KMS-11 (cell line): ENCODE data around the gene UGT1A8.

Experiments used
- H2AFZ ChIP-seq: fragments of 200-600 bp; sonication (generic); 2 replicates; pipeline ENCODE4 v1.6.1; 2016; ENCODE audit warnings: antibody characterized with exemption, mixed run types, low read depth
- H3K27ac ChIP-seq: fragments of 200-600 bp; sonication (generic); 2 replicates; pipeline ENCODE4 v1.6.1; 2016; ENCODE audit warnings: mild to moderate bottlenecking, mixed run types
- H3K27me3 ChIP-seq: fragments of 200-600 bp; sonication (generic); 2 replicates; pipeline ENCODE4 v1.6.1; 2017; ENCODE audit warnings: mild to moderate bottlenecking, low read depth, mixed run types, moderate library complexity; ENCODE audit not compliant: insufficient read depth
- H3K36me3 ChIP-seq: fragments of 200-600 bp; sonication (generic); 2 replicates; pipeline ENCODE4 v1.6.1; 2017; ENCODE audit warnings: mild to moderate bottlenecking, mixed run types; ENCODE audit not compliant: insufficient read depth
- H3K4me1 ChIP-seq: fragments of 200-600 bp; sonication (generic); 2 replicates; pipeline ENCODE4 v1.6.1; 2016; ENCODE audit warnings: mild to moderate bottlenecking, low read depth, mixed run types; ENCODE audit not compliant: poor library complexity, severe bottlenecking
- H3K4me2 ChIP-seq: fragments of 200-600 bp; sonication (generic); 2 replicates; pipeline ENCODE4 v1.7.0; 2016; ENCODE audit warnings: mild to moderate bottlenecking, mixed run types
- H3K4me3 ChIP-seq: fragments of 200-600 bp; sonication (generic); IDR thresholded peaks from 2 replicates; pipeline ENCODE4 v1.6.1; 2017; ENCODE audit warnings: low read depth, low read length, mixed read lengths; ENCODE audit not compliant: insufficient read depth
- H3K79me2 ChIP-seq: fragments of 200-600 bp; sonication (generic); 2 replicates; pipeline ENCODE4 v1.6.1; 2016; ENCODE audit warnings: low read depth, mixed run types; ENCODE audit not compliant: insufficient read depth
- H3K9ac ChIP-seq: fragments of 200-600 bp; sonication (generic); 2 replicates; pipeline ENCODE4 v1.6.1; 2016; ENCODE audit warnings: mild to moderate bottlenecking, mixed run types
- H4K20me1 ChIP-seq: fragments of 200-600 bp; sonication (generic); 2 replicates; pipeline ENCODE4 v1.6.1; 2016; ENCODE audit warnings: mild to moderate bottlenecking, mixed run types; ENCODE audit not compliant: insufficient read depth
- TF ChIP-seq, protein P1 (sequence below): fragments of 200-600 bp; sonication (generic); conservative IDR thresholded peaks from 2 replicates; pipeline ENCODE4 v1.6.1; 2017; ENCODE audit warnings: low read depth, mild to moderate bottlenecking, antibody characterized with exemption, low read length, moderate library complexity, mixed read lengths

Gene UGT1A8

DNA sequence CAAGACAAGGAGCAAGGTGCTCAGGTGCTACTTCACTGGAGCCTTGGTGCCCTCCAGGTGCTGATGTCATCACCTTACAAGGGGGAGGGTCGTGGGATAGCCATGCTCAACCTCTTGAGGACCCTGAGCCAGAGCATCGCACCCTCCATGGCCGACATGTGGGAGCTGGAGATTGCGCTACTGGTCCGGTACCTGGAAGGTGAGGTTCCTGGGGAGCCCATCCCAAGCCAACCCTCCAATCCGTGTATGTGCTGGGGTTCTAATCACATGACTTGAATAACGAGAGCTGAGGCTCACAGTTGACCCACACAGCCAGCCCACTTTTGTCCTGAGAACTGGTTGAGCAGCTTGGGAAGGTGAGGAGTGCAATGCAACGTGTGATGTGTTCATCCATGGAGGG, 186.6 kb downstream of the UGT1A8 start:
- TF ChIP-seq, protein P1, sequence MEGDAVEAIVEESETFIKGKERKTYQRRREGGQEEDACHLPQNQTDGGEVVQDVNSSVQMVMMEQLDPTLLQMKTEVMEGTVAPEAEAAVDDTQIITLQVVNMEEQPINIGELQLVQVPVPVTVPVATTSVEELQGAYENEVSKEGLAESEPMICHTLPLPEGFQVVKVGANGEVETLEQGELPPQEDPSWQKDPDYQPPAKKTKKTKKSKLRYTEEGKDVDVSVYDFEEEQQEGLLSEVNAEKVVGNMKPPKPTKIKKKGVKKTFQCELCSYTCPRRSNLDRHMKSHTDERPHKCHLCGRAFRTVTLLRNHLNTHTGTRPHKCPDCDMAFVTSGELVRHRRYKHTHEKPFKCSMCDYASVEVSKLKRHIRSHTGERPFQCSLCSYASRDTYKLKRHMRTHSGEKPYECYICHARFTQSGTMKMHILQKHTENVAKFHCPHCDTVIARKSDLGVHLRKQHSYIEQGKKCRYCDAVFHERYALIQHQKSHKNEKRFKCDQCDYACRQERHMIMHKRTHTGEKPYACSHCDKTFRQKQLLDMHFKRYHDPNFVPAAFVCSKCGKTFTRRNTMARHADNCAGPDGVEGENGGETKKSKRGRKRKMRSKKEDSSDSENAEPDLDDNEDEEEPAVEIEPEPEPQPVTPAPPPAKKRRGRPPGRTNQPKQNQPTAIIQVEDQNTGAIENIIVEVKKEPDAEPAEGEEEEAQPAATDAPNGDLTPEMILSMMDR, result no peak
- Histone ChIP-seq H2AFZ (no peak overlapping the region), H4K20me1 (no peaks in the 10 kb centered on the region), H3K27me3 (no peaks in the 10 kb centered on the region), H3K79me2 (no peaks in the 10 kb centered on the region), H3K4me3 (no peak overlapping the region), H3K27ac (no peak overlapping the region), H3K36me3 (no peaks in the 10 kb centered on the region), H3K4me1 (no peaks in the 10 kb centered on the region), H3K4me2 (no peak overlapping the region), H3K9ac (no peak overlapping the region)

DNA sequence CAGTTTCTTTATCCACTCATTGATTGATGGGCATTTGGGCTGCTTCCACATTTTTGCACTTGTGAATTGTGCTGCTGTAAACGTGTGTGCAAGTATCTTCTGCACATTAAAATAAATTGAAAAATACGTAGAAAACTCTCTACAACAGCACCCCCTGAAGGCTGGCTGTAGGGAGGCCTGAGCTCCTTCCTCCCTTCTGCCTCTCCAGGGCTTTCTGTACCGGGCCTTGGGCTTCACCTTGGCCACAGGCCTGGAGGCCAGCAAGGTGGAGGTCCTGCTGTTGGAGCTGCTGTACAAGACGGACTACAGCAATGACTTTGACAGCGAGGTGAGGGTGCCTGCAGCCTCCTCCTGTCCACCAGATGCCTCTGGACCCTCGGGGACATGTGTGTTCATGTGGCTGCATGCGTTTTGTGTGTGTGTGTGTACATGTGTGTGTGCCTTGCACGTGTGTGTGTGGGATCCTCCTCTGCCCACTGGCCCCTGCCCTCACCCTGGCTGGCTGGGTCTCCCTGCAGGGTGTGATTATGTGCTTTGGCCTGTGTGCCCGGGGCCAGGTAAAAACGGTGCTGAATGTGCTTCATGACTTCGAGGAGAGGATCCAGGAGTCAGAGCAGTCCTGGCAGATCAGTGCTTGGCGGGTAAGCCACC, 189.9 kb downstream of the UGT1A8 start:
- Histone ChIP-seq H3K9ac (no peak overlapping the region), H4K20me1 (no peaks in the 10 kb centered on the region), H3K36me3 (no peaks in the 10 kb centered on the region), H3K27me3 (no peaks in the 10 kb centered on the region), H3K4me2 (no peak overlapping the region), H2AFZ (no peak overlapping the region), H3K27ac (no peak overlapping the region), H3K4me1 (no peaks in the 10 kb centered on the region), H3K4me3 (no peak overlapping the region), H3K79me2 (no peaks in the 10 kb centered on the region)
- TF ChIP-seq, protein P1, result no peak

DNA sequence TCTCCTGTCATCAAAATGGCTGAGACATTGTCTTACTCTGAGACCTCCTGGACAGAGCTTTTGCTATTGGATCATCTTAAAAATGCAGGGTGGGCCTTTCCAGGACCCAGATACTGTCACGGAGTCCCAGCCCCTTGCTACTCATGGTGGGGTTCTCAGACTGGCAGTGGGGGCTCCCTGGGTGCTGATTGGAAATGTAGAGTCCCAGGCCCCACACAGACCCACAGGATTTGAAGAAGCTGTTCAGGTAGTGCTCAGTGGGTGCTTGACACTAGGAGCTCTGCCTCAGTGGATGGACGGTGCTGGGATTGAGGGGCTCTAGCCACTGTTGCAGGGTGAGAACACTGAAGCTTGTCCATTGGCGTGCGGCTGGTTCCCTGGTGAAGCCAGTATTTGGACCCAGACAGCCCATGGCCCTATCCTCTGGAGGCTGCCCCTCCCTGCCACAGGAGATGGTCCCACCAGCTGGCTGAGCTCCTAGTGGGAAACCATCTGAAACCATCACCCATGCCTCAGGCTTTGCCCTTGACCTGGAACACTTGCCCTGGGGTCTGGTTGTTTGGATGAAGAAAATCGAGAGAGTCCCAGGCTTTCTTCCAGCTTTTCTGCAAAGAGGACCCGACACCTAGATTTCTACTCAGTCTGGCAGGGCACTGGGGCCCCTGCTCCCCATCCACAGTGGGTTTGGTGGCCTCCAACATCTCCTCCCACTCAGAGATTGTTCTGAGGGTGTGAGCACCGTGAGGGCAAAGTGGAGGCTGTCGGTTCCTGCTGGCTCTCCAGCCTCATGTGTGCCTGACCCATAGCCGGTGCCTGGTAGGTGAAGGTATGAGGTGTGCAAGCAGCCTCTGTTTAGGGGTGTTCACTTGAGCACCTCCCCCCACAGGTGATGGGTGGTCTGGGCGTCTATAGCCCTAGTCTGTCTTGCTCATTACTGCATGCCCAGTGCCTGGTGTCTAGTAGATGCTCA, 190.8 kb downstream of the UGT1A8 start:
- H2AFZ ChIP-seq, result no peak overlapping the region
- H3K4me3 ChIP-seq, result no peak overlapping the region
- H3K4me2 ChIP-seq, result no peak overlapping the region
- no peaks in the 10 kb centered on the region for H4K20me1 ChIP-seq
- H3K9ac ChIP-seq, result no peak overlapping the region
- H3K79me2 ChIP-seq, result no peaks in the 10 kb centered on the region
- H3K4me1 ChIP-seq, result no peaks in the 10 kb centered on the region
- TF ChIP-seq, protein P1, result no peak
- H3K36me3 ChIP-seq, result no peaks in the 10 kb centered on the region
- H3K27me3 ChIP-seq, result no peaks in the 10 kb centered on the region
- H3K27ac ChIP-seq, result no peak overlapping the region

- H3K9ac ChIP-seq, result no peak overlapping the region
- no peak overlapping the region for H3K27ac ChIP-seq
- H2AFZ ChIP-seq, result no peak overlapping the region
- TF ChIP-seq, protein P1, result no peak
- no peak overlapping the region for H3K4me3 ChIP-seq
- H3K79me2 ChIP-seq, result no peaks in the 10 kb centered on the region
- H3K4me2 ChIP-seq, result no peak overlapping the region
- no peaks in the 10 kb centered on the region for H3K4me1 ChIP-seq
- H3K36me3 ChIP-seq, result no peaks in the 10 kb centered on the region
- no peaks in the 10 kb centered on the region for H4K20me1 ChIP-seq
- H3K27me3 ChIP-seq, result no peaks in the 10 kb centered on the region
These were observed 193.0 kb downstream of the UGT1A8 start for GRCh38 chr2:233810385-233810784.
